ENCODE data around the gene SNAP23.

- no peak for TF ChIP-seq CTCF (IDR thresholded peaks at IDR 0.05 in 2 of 3, conservative IDR thresholded peaks at IDR 0.05 in 1 of 3; ENCODE audit: borderline replicate concordance in 1 of 3, insufficient read depth in 1 of 3, low read depth in 2 of 3, low read length in 2 of 3)
- TF ChIP-seq EZH2 (IDR thresholded peaks at IDR 0.05), result no peak
- no peak for TF ChIP-seq ELF1 (IDR thresholded peaks at IDR 0.05; ENCODE audit: borderline replicate concordance, low read depth)
- no peak for TF ChIP-seq POLR2A (IDR thresholded peaks at IDR 0.05; ENCODE audit: borderline replicate concordance, extremely low read depth, insufficient read depth, insufficient read length)
- no peak for TF ChIP-seq EZH2phosphoT487 (IDR thresholded peaks at IDR 0.05; ENCODE audit: borderline replicate concordance)
- TF ChIP-seq REST (IDR thresholded peaks at IDR 0.05; ENCODE audit: low read depth), result no peak
- TF ChIP-seq MAX (IDR thresholded peaks at IDR 0.05), result no peak
- TF ChIP-seq POLR2AphosphoS5 (IDR thresholded peaks at IDR 0.05; ENCODE audit: low read depth, low read length), result no peak
- TF ChIP-seq CBX3 (IDR thresholded peaks at IDR 0.05; ENCODE audit: low read depth), result no peak
These were observed 52.4 kb downstream of the SNAP23 start for GRCh38 chr15:42547918-42548248.
